NOMO-1 treated with DMSO at 0.1 percent for 48 hours (cell line): ENCODE results near the gene SH2D7.
A peak's percentile ranks its signal among the peaks of the same experiment; 100 is the strongest.

Source experiments
- DNase-seq: peaks from one replicate; lab custom pipeline; 2025; ENCODE audit not compliant: unreplicated experiment; lab: John Stamatoyannopoulos, UW

SH2D7 gene

DNA sequence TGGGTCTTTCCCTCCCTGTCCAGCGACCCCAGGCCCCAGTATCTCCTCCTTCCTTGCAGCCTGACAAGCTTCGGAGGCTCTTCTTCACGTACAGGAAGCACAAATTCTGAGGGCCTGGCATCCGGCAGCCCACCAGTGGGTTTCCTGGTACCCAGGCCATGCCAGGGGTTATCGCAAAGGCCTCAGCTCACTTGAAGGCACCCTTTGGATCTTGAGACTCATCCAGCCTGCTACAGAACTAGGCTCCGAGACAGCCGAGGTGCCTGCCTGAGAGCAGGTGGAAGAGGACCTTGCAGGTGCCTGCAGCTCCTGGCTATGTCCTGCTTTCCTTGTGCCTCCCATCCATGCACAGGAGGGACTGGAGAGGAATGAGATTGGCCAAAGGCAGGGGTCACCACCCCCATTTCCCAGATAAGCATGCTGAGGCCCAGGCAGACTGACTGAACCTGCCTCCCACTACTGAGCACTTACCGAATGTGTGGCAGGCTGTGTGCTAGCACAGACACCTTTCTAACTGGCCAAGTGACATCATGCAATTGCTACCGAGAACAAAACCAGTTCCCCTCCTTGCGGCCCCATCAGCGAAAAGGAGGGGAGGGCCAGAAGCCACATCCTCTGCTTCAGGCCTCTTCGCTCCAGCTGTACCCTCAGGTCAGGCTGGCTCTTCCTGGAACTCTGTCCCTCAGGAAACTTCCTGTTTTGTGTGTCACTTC, 11.2 kb downstream of the SH2D7 start:
- peak; percentile 43 for DNase-seq

DNA sequence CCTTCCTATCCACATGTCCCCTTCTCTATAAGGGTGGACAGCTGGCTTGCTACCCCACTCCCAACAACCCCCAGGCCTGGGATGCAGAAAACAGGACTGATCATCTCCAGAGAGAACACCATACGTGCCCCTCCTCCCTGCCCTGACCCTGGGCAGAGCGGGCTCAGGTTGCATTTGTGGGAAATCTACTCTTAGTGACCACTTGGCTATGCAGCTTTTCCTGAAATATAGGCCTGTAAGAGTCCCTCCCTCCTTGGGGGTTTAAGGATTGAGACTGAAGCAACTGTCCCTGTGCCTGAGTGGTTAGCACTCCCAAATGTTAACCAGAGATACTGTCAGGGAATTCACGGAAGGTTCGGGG, 11.7 kb downstream of the SH2D7 start:
- no peak for DNase-seq

DNA sequence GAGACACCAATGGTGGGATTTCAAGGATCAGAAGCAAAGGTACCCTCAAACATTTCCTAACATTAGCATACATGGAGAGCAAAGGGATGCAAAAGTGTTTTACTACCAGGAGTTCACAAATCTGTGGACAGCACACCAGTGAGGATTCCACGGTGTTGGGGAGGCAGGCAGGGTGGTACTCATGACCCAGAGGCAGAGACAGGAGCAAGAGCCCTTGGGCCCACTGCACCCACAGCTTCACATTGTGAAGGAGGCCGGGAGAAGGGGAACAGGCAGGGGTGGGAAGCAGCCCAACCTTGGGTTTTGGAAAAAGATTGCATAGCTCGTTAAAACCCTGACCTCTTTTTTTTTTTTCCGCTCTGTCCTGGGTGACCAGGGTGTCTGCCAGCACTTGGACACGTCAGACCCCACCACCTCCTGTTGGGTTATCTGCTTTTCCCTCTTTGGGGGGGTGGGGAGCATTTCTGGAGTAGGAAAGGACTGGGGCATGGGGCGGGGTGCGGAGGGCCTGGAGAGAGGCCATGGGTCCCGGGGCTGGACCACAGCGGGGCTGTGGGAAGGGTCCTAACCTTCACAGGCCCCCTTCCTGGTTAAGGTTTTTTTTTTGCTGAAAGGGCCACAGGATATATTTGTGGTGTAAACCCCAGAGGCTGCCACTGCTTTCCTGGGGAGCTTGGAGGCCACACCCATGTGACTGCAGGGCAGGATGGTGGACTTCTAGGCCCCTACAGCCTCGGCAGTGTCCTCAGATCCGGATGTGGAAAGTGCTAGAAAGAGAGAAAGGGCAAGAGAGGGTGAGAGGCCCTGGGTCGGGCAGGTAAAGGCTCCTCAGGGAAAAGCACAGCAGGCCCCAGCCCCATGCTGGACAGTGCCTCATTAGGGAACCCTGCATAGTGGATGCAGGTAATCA, 12.5 kb downstream of the SH2D7 start:
- DNase-seq = no peak

DNA sequence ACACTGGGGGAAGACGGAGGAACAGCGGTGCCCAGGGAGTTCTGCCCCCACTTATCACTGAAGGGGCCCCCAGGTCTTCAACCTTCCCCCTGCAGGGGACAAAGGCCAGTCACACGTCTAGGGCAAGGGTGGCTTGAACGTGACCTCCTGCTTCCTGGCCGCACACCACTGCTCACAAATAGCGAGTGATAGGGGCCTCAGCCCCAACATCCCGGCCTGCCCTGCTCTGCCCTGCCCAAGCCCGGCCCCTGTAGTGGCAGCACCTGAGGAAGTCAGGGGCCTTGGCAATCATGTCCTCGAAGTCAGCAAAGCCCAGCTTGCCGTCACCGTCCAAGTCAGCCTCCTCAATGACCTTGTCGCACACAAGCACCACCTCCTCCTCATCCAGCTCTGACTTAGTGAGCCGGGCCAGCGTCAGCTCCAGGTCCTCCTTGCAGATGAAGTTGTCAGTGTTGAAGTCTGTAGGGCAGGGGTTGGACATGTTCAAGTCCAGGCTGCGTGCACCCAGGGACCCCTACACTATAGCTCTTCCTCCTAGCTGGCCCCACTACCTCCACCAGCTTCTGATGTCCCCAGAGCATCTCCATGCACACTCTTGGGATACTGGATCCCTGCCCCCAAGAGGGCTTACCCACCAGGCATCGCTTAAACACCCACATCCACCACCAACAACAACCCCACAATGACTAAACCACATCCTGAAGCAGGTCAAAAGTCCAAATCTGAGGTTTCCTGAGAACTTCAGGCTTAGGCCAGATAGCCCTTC, 13.3 kb downstream of the SH2D7 start:
- no peak for DNase-seq

DNA sequence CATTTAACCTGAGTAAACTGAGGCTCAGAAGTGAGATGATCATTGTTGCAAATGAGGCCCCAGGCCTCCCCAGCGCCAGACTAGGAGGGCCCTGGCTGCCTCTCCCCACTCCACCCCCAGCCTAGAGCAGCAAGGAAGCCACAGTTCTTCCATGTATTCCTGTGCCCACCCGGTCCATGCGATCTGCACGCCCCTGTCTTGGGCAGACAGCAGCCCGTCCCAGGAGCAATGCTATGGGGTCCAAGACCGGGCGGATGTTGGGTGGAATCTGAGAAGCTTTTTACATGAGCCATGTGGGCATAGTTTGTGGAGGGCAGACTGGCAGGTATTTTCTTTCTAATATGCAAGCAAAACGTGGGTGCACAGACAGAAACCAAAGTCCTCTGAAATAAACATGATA, 15.1 kb downstream of the SH2D7 start:
- DNase-seq = no peak

DNA sequence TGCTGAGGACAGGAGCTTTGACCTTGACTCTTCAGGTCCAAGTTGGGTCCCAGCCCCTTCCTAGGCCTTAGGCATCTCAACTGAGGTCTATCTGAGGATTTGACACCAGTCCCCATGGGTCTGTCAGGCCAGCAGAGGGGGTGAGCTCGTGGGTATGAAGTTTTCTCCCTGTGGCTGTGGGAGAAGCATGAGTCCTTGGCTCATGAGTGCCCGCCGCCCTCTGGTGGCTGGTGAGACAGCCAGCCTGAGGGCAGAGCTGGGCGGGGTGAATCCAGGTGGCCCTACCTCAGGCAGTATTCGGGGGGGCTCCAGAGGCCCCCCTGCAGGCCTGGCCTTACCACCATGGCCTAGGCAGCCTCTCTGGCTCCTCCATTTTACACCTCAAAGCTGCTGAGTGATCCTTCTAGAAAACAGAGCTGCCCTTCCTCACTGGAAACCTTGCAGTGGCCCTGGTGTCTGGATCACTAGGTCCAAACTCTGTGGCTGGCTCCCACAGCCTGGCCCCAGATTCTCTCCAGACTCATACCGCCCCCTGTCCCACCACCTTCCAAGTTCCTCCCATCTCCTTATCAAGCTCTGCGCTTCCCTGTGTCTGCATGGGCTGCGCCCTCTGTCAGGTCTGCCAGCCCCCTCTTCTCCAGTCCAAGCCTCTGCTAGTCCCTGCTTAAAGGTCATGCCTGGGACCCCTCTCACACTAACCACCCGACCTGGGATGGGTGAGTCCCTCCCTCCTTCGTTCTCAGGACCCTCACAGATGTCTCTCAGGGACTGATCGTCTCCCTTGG, 16.1 kb downstream of the SH2D7 start:
- peak; percentile 86 for DNase-seq

DNA sequence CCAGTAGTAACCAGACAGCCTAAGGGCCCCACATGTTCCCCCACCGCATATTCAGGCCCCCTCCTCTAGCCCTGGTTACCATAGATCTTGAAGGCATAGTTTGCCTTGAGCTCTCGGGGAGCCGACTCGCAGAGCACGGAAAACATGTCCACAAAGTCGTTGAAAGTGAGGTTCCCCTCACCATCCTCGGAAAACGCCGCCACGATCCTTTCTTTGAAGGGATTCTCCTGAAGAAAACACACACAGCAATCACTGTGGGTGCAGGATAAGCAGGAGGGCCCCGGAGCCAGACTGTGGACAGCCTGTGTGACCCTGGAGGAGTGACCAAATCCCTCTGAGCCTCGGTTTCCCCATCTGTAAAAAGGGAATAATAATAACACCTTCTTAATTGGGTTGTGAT, 16.8 kb downstream of the SH2D7 start:
- no peak for DNase-seq

DNA sequence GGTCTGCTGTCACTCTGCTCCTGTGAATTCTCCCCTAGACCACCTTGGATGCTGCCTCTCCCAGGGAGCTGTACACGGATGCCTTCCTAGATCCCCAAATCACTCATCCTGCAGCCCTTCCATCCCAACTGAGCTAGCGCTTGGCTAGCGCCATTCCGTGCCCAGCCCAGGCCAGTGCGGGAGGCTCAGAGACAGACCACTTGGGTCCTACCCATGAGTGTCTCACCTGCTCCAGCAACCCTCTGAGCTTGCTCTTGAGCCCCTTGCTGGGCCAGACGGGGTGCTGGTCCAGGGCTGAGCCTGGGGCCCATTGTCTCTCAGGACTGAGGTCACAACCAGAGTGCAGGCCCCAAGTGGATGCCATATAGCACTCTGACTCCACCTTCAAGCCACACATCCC, 17.7 kb downstream of the SH2D7 start:
- no peak for DNase-seq

DNA sequence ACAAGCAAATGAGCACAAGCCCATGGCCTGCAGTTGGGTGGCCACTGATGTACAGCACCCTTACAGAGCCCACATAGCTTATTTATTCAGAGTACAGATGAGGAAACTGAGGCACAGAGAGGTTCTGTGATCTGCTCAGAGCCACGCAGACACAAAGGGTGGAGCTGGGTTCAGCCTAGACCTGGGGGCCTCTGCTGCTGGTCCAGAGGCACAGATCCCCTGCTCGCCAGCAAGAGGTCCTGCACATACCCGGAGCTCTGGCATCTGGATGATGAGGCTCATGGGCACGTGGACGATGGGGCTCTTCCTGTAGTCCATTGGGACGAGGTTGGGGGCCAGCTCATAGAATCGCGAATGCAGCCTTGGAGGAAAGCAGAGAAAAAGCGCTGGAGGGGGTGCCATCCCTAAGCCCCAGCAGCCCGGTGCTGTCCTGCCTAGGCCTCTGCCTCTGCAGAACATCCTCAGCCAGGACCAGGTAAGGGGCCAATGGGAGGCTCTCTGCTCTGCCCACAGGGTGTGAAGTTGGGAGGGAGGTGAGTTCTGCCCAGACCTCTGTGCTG, 18.6 kb downstream of the SH2D7 start:
- no peak for DNase-seq

DNA sequence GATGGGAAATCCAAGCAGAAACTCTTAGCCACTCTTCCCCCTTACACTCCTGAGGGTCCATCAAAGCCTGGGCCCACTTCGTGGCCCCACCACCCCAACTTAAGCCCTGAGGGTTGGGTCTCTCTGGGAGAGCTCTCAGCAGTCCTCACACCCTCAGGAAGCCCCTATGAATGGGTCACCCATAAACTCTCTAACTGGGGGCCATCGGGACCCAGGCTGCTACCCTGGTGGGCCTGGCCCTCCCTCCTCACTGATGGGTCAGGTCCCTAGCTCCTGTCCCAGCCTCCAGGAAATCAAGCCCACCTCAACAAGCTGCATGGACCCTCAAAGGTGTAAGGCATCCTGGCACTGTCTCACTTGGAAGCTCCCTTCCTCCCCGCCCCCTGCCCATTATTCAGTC, 19.4 kb downstream of the SH2D7 start:
- DNase-seq = no peak

DNA sequence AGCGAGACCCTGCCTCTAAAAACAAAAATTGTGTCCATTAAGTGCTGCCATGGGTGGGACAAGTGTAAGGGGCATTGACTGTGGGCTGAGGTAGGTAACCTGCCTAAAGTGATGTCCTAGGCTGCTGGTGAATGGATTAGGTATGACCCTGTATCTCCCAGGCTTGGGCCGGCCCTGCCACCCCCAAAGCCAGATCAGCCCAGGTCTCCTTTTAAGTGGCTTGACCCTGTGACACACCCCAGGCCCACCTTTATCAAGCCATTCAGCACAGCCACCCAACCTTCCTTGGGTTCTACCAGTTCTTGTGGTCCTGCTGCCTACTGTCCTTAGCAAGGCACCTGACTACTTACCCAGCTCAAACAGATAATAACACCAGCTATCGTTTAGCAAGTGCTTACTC, 20.2 kb downstream of the SH2D7 start:
- DNase-seq = no peak

DNA sequence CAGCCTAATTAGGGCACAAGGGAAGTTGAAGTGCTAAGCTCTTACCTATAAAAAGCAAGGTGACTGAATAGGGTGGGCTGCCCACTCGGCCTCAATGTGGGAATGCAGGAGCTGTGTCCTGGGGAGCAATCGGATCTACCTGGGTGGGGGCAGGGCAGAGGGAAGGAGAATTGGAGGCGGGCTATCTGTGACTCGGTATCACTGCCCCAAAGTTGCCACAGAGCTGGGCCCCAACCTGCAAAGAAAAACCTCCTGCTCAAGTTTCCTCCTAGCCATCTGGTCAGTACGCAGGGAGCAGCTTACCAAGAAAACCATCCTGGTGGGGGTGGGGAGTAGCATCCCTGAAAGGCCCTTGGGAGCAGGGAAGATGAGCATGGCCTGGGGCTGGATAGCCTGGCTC, 28.2 kb downstream of the SH2D7 start:
- DNase-seq = no peak

DNA sequence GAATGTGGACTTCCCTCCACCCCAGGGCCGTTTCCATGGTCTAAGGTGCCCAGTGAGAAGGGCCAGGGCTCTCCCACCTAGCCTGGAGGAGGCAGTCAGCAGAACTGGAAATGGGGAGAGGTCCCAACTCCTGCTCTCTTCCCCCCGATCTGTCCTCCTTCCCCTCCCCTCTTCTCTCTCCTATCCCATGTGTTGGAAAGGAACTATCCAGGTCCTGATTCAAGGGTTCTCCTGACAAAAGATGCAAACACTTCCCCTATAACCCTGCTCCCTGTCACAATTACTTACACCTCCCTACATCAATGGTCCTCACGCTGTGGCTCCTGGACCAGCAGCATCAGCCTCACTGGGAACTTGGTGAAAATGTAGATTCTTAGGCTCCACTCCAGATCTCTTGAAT, 32.9 kb downstream of the SH2D7 start:
- DNase-seq = no peak

DNA sequence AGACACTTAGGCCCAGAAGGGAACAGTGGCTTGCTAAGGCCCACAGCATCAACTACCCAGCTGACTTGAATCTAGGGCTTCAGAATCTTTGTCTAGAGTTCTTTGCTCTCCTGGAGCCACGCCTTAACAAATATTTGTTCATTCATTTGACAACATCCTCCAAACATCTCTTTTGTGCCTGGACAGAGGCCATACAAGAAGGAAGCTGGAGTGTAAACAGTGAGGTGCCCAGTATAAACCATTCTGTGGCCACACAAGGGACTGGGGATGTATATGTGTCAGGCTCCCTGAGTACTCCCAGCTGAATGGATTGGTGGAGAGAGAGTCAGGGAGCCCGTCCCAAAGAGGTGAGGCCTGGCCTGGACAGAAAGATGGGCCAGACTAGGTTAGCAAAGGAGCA, 35.5 kb downstream of the SH2D7 start:
- no peak for DNase-seq

DNA sequence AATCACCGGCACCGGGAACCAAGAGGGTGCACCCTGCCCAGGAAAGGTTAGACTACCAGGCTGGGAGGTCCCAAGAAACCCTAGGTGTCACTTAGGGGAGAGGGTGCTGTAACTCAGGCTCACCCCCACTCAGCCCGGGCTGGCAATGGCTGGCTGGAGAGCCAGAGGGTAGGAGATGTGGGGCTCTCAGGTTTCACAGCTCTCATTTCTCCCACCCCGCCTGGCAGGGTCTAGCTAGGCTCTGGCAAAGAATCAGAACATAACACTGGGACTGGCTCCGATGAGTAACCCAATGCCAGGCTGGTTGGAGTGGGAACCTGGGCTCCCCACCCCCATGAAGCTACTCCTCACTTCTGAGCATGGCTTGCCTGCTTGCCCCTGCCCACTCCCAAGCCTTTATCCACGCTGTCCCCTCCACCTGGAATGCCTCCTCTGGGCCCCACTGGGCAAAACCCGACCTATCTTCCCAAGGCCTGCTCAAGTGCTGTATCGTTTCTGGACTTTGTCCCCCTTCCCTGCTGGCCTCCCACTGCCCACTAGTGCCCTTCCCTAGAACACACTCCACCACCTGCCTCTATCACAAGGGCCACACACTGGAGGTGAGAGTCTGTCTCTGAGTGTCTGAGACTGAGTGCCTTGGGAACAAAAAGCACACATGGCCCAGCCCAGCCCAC, 36.9 kb downstream of the SH2D7 start:
- no peak for DNase-seq

DNA sequence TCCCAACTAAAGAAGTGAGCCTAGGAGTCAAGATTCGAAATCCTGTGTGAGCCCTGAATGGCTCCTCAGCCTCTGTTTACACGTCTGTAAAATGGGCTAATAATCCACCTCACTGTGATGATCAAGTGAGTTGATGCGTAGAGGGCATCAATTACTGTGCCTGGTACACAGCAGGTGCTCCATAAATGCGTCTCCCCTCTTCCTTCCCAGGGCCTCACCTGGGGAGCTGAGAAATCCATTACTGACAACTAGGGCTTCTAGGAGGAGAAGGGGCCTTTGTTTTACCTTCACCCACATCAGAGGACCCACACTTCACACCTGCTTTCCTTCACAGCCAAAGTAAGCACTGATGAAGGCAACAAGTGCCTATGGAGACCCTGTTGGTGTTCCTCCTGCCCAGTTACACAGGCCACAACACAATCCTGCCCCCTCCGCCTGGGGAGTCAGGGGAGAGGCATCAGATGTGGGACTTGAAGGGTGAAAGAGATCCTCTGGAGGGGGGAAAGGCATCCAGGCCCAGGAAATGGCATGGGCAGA, 37.5 kb downstream of the SH2D7 start:
- DNase-seq = no peak

DNA sequence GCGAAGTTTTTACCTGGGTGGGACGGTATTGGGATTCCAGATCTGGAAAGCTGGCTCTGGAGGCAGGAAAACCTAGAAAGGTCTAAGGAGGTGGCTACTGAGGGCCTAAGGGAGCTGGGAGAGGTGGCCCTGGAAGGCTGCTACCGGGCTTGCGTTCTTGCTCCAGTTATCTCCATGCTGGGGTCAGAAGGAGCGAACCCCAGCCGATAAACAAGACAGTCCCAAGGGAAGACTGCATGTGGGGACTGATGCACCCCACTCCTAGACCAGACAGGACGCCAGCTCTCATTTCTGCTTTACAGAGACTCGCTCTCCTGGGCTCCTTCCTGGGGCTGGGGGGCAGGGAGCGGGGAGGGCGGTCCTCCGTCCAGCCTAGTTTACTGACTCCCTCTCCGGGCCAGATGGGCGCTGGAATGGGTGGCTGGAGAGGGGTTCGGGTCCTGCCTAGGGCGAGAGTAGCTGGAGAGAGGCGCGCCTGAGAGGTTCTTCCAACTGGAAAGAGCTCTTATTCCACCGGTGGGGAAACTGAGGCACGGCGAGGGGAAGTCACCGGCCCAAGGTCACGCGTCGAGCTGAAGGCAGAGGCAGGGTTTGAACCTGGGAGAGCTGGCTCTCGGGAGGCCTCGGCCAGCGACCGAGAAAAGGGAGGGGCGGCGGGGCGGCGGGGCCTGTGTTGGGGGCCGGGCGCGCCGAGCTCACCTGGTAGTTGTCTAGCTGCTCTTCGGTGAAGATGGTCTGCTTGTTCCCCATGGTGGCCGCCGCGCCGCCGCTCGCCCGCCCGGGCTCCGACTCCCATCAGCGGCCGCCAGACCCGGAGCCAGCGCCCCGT, 38.3 kb downstream of the SH2D7 start:
- DNase-seq = no peak

DNA sequence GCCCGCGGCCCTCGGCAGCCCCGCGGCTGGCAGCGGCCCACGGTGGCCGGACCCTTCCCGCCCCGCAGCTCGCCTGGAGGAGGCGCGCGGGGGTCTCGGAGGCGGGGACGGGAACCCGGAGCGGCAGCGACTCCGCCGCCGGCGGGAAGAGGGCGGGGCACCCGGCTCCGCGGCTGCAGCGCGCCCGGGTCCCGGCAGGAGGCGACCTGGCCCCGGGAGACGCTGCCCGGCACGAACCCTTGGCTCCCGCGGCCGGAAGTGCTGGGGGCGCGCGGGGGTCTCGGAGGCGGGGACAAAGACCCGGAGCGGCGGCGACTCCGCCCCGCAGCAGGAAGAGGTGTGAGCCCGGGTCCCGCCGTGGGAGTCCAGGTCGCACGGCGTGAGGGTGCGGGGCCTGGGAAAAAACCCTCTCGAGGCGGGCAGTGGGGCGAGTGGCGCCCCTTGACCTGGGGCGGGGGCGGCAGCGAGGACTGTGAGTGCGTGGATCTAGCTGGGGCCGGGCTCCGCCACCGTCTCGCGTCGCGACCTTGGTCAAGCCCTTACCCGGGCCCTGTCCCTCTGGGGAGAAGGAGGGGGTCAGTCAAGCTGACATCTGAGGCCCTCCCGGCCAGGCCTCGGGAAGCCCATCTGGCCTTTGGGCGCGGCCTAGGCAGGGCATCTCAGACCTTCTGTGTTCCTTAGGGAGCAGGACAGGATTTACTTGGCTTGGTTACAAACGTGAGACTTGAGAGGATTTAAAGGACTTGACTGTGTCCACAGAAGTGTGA, 39.1 kb downstream of the SH2D7 start, which contains the start of gene CIB2:
CIB2 (minus strand) TSS at position 151 of the 767 bp plus-strand sequence. CDS start 230 bp downstream, outside the sequence.
- DNase-seq = peak; percentile 58
